ENCODE measurements around the gene MNAT1.

DNA sequence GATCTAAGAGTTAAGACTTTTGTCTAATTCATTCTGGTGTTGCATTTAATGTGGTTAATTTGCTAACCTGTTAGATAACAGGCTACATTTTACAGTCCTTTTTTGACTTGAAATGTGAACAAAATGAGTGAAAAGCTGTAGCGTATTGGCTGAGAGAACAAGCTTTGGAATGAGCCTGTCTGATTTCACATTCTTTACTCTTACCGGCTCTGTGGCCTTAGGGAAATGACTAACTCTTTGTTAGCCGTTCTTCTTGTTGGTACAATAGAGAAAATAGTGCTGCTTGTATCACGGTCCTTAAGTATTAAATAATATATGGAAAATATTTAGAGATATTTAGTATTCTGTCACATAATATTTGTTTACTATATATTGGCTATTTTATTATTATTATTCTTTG lies 1.9 kb downstream of the MNAT1 start:
- TF ChIP-seq, protein P1, sequence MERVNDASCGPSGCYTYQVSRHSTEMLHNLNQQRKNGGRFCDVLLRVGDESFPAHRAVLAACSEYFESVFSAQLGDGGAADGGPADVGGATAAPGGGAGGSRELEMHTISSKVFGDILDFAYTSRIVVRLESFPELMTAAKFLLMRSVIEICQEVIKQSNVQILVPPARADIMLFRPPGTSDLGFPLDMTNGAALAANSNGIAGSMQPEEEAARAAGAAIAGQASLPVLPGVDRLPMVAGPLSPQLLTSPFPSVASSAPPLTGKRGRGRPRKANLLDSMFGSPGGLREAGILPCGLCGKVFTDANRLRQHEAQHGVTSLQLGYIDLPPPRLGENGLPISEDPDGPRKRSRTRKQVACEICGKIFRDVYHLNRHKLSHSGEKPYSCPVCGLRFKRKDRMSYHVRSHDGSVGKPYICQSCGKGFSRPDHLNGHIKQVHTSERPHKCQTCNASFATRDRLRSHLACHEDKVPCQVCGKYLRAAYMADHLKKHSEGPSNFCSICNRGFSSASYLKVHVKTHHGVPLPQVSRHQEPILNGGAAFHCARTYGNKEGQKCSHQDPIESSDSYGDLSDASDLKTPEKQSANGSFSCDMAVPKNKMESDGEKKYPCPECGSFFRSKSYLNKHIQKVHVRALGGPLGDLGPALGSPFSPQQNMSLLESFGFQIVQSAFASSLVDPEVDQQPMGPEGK (tag by site-specific recombination; IDR thresholded peaks at IDR 0.05), result no peak
- TF ChIP-seq, protein P2, sequence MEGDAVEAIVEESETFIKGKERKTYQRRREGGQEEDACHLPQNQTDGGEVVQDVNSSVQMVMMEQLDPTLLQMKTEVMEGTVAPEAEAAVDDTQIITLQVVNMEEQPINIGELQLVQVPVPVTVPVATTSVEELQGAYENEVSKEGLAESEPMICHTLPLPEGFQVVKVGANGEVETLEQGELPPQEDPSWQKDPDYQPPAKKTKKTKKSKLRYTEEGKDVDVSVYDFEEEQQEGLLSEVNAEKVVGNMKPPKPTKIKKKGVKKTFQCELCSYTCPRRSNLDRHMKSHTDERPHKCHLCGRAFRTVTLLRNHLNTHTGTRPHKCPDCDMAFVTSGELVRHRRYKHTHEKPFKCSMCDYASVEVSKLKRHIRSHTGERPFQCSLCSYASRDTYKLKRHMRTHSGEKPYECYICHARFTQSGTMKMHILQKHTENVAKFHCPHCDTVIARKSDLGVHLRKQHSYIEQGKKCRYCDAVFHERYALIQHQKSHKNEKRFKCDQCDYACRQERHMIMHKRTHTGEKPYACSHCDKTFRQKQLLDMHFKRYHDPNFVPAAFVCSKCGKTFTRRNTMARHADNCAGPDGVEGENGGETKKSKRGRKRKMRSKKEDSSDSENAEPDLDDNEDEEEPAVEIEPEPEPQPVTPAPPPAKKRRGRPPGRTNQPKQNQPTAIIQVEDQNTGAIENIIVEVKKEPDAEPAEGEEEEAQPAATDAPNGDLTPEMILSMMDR (tag by site-specific recombination; IDR thresholded peaks at IDR 0.05), result no peak
- TF ChIP-seq, protein P3, sequence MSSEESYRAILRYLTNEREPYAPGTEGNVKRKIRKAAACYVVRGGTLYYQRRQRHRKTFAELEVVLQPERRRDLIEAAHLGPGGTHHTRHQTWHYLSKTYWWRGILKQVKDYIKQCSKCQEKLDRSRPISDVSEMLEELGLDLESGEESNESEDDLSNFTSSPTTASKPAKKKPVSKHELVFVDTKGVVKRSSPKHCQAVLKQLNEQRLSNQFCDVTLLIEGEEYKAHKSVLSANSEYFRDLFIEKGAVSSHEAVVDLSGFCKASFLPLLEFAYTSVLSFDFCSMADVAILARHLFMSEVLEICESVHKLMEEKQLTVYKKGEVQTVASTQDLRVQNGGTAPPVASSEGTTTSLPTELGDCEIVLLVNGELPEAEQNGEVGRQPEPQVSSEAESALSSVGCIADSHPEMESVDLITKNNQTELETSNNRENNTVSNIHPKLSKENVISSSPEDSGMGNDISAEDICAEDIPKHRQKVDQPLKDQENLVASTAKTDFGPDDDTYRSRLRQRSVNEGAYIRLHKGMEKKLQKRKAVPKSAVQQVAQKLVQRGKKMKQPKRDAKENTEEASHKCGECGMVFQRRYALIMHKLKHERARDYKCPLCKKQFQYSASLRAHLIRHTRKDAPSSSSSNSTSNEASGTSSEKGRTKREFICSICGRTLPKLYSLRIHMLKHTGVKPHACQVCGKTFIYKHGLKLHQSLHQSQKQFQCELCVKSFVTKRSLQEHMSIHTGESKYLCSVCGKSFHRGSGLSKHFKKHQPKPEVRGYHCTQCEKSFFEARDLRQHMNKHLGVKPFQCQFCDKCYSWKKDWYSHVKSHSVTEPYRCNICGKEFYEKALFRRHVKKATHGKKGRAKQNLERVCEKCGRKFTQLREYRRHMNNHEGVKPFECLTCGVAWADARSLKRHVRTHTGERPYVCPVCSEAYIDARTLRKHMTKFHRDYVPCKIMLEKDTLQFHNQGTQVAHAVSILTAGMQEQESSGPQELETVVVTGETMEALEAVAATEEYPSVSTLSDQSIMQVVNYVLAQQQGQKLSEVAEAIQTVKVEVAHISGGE (tag by site-specific recombination; conservative IDR thresholded peaks at IDR 0.05; ENCODE audit: low read depth), result no peak
- TF ChIP-seq SETDB1 (IDR thresholded peaks at IDR 0.05; ENCODE audit: insufficient read length, low read length) (no peak), TRIM28 (IDR thresholded peaks at IDR 0.05; ENCODE audit: borderline replicate concordance, low read length) (no peak), ZNF747 (tag by site-specific recombination; IDR thresholded peaks at IDR 0.05) (no peak), KLF16 (tag by site-specific recombination; IDR thresholded peaks at IDR 0.05) (no peak), ZBTB1 (tag by site-specific recombination; IDR thresholded peaks at IDR 0.05) (no peak), ZBTB48 (tag by site-specific recombination; IDR thresholded peaks at IDR 0.05) (no peak), ZNF23 (tag by site-specific recombination; IDR thresholded peaks at IDR 0.05; ENCODE audit: borderline replicate concordance) (no peak)
- TF ChIP-seq, protein P4, sequence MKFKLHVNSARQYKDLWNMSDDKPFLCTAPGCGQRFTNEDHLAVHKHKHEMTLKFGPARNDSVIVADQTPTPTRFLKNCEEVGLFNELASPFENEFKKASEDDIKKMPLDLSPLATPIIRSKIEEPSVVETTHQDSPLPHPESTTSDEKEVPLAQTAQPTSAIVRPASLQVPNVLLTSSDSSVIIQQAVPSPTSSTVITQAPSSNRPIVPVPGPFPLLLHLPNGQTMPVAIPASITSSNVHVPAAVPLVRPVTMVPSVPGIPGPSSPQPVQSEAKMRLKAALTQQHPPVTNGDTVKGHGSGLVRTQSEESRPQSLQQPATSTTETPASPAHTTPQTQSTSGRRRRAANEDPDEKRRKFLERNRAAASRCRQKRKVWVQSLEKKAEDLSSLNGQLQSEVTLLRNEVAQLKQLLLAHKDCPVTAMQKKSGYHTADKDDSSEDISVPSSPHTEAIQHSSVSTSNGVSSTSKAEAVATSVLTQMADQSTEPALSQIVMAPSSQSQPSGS (tag by site-specific recombination; IDR thresholded peaks at IDR 0.05; ENCODE audit: low read depth), result no peak

Data from HEK293 (cell line).